22Rv1 (cell line): ENCODE results near the gene NR1I2.

ENCODE experiments used
- CTCF ChIP-seq: fragments of 450-650 bp; IDR thresholded peaks from 2 replicates; pipeline ENCODE4 v1.5.1; 2017; ENCODE audit warnings: mild to moderate bottlenecking
- ZFX ChIP-seq: fragments of 450-650 bp; IDR thresholded peaks from 2 replicates; pipeline ENCODE4 v1.6.1; 2017; ENCODE audit warnings: antibody characterized with exemption, borderline replicate concordance

DNA sequence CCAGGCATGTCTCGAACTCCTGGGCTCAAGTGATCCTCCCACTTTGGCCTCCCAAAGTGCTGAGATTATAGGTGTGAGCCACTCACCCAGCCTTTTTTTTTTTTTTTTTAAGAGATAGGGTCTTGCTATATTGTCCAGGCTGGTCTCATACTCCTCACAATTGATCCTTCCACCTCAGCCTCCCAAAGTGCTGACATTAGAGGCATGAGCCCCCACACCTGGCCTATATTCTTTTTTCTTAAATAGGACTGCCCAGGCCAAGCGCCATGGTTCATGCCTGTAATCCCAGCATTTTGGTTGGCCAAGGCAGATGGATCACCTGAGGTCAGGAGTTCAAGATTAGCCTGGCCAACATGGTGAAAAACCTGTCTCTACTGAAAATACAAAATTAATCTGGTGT is 12.5 kb downstream of the NR1I2 start:
- no peak for TF ChIP-seq CTCF
- TF ChIP-seq ZFX = no peak
